ENCODE data around the gene MEPCE.

MEPCE gene

DNA sequence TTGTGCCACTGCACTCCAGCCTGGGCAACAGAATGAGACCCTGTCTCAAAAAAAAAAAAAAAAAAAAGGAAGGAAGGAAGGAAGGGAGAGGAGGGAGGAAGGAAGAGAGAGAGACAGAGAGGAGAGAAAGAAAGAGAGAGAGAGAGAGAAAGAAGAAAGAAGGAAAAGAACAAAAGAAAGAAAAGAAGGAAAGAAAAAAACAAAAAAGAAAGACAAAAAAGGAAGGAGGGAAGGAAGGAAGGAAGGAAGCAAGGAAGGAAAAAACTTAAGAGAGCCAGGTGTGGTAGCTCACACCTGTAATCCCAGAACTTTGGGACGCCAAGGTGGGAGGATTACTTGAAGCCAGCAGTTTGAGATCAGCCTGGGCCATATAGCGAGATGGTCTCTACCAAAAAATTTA lies 35.2 kb downstream of the MEPCE start:
- DNase-seq (ENCODE audit: low read depth), result no peak

DNA sequence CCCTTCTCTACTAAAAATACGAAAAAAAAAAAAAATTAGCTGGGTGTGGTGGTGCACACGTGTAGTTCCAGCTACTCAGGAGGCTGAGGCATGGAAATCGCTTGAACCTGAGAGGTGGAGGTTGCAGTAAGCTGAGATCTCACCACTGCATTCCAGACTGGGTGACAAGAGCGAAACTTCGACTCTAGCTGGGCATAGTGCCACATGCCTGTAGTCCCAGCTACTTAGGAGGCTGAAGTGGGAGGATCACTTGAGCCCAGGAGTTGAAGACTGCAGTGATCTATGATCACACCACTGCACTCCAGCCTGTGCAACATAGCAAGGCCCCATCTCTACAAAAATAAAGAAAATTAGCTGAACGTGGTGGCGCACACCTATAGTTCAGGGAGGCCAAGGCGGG lies 35.7 kb downstream of the MEPCE start:
- no peak for DNase-seq (ENCODE audit: low read depth)

DNA sequence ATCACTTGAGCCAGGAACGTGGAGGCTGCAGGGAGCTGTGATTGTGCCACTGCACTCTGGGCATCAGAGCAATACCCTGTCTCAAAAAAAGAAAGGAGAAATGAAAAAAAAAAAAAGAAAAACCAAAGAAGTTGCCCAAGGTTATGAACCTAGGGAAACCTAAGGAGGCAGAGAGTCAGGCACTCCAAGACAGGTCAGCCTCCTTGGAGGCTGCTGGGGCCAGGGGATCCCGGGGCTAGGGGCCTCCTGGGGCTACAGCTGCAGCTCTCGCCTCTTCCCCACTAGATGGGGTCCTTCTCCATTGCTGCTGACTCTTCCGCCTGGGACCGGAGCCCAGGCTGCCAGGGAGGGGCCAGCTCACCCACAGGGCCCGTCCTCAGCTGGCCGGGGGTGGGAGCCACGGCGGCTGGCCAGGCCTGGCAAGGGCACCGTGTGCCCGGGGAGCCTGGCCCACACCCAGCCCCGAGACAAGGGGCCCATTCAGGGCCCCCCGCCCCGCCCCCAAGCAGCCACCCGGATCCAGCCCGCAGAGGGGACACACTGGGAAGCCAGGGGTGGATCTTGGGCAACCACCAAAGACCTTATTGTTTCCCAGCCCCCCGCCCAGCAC lies 36.2 kb downstream of the MEPCE start:
- peak; percentile 70 for DNase-seq (ENCODE audit: low read depth)

DNA sequence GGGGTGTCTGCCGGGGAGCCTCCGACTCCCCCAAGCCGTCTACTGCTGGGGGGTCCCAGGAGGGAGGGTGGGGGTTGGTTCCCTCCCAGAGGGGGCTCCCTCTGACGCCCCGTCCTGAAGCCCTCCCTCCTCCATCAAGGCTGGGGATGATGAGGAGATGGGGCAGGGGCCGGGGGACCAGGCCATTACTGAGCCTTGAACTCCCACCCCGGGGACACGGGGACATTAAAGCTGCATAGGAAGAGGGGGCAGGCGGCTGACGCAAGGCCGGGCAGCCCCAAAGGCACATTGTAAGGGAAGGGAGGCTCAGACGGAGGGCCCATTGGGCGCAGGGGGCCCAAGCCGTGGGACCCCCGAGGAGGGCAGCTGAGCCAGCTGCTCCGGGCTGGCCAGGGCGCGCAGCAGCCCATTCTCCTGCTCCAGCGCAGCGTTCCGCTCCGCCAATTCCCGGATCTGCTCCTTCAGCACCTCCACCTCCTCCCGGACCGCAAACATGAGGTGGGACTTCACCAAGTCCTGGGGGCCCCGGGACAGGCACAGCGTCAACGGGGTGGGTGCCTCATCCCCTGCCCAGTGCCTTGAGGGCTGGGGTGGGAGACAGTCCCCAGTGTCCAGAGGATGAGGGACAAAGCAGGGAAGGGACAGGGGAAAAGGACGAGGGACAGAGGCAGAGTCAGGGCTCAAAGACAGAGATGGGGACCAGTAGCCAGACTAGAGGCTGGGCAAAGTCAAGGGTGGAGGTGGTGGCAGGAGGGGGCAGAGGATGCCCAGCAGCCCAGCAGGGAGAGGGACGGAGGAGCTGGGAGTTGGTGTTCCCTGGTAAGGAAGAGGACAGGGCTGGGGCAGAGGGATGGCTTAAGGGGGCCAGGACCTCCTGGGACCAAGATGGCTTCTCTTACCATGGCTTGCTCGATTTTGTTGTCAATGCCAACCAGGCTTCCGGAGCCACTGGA lies 37.3 kb downstream of the MEPCE start:
- no peak for DNase-seq (ENCODE audit: low read depth)

DNA sequence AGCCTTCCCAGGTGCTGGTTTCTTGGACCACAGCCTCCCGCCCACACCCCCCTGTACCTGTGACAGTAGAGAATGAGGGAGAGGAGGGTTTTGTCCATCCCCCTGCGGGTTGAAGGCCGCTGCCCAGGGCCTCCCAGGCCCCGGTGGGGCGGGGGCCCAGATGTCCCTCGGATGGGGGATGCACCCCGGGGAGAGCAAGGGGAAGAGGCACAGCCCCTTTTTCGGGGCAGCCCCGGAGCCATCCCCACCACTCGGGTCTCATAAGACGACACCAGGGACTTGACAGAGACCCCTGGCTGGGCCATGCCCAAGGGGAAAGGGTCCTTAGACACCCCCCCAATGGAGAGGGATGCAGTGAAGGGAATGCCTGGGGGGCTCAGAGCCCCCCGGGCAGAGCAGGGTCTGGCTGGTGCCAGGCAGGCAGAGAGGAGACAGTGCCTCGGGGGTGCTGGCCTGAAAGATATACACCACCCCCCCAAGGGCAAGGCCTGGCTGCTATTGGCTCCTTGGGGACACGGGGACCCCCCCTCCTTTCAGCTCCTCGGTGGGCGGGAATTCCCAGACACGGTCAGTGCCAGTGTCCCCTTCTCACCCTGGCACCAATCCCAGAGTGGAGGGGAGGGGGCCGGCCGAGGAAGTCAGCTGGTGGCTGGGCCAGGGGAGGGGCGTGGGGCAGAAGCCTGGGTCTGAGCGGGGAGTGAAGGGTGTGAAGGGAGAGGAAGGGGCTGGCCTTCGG lies 38.2 kb downstream of the MEPCE start:
- DNase-seq (ENCODE audit: low read depth), result no peak

DNA sequence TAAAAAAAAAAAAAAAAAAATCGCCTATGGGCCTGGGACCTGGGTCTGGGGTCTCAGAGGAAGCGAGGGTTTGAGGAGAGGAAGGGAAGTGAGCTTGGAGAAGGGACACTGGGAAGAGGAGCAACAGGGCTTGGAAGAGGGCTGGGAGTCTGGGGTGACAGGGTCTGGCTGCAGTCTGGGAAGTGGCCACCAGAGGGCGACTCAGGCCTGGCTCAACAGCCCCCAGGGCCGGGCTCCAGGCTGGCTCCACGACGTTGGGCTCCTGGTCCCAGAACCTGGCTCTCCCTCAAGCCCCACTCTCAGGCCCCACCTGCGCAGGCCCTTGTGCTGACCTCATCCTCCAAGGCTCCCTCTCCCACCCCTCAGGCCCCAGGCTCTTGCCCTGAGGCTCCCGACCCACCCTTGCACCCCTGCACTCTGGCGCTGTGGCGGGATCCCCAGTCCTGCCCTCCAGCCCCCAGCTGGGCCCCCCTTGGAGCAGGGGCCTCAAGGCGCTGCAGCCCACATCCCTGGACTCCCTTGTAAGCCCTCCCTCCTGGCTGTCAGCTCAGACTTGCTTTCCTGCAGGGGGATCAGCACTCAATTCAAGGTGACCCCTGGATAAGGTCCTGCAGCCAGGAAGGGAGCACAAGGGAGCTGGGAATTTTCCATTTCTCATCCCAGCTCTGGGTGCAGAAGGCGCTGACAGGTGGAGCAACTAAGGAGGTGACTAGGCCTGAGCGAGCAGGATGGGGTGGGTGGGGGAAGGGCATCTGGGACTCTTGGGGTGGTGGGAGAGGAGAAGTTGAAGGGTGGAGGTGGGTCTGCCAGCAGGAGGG lies 39.8 kb downstream of the MEPCE start:
- peak; percentile 52 for DNase-seq (ENCODE audit: low read depth)

DNA sequence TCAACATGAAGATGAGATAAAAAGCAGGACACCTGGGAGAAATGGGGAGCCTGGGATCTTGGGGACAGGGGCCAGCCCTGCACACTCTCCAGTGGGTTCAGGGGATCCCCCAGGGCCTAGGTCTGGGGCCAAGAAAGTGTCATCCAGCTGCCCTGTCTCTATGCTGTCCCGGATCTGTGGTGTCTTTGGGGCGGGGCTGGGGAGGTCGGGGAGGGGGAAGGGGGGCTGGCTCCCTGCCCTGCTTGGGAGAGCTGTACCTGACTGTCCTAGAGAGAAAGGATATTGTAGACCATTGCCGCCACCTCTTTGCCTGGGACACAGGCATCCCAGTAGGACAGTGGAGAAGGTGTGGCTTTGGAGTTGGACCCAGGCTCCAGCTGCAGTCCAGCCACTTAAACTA lies 41.4 kb downstream of the MEPCE start:
- DNase-seq (ENCODE audit: low read depth), result no peak

DNA sequence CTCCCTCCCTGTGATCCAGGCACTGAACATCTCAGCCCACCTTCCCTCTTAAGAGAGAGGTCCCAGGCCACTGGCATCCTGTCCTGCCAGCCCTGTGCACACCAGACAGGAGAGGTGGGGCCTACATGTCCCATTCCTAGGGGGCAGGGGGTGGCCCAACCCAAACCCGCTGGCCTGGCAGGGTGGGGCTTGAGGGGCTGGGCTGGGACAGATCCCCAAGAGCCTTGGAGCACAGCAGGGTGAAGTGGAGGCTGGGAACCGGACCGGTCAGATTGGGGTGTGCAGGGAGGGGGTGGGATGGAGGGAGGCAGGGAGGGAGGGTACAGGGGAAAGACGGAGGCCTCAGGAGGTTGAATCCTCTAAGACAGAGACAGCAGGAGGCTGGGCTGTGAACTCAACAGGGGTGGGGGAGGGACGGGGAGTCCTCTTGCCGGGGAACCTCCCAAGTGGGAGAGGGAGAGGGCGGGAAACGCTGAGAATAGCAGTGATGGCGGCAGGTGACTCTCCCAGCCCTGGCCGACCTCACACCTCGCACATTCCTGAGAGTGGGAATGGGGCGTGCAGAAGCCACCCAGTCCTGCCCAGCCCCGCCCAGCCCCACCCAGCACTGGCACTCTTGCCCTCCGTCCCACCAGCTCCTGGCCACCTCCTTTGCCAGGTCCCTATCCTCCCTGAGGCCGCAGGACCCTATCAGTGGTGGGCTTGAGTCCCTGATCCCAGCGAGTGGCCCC lies 42.7 kb downstream of the MEPCE start:
- DNase-seq (ENCODE audit: low read depth), result no peak

DNA sequence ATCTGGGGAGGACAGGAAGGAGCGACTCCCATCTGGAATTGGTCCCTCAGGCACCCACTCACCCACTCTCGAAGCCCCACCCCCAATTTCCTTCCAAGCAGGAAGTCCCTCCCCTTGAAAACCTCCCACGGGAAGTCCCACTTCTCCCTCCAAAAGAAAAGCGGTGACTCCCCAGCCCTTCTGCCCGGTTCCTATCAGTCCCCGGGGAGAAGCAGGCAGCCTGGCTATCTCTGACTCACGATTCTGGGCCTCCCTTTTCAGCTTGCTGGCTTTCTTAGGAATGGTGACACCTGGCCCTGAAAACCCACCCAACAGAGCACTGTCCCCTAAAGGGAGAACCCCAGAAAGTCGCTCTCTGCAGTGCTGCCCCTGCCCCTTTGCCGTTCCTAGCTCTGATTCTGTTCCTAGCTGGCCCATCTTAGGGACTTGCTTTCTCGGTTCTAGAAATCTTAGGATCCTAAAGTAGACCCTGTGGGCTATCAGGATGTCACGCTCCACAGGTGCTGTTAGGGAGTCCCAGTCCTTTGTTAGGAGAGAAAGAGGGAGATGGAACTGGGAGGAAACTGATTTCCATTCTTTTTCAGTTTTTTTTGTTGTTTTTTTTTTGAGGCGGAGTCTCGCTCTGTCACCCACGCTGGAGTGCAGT lies 43.3 kb downstream of the MEPCE start:
- peak; percentile 52 for DNase-seq (ENCODE audit: low read depth)

DNA sequence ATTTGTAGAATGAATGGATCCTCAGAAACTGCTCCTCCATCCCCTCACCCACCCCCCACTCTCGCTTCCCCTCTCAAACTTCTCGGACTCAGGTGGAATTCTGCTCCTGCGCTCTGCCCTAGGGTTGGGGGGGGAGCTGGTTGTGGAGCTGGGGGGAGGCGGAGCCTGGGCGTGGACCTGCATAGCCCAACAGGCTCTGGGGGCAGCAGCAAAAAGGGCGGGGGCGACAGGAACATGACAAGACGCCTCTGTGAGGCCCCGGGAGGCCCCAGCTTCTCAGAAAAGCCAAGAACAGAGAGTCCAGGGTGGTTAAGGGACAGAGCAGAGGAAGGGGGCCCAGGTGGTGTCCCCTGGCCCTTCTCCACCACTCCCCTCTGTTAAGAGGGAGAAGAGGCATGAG lies 45.9 kb downstream of the MEPCE start:
- no peak for DNase-seq (ENCODE audit: low read depth)

DNA sequence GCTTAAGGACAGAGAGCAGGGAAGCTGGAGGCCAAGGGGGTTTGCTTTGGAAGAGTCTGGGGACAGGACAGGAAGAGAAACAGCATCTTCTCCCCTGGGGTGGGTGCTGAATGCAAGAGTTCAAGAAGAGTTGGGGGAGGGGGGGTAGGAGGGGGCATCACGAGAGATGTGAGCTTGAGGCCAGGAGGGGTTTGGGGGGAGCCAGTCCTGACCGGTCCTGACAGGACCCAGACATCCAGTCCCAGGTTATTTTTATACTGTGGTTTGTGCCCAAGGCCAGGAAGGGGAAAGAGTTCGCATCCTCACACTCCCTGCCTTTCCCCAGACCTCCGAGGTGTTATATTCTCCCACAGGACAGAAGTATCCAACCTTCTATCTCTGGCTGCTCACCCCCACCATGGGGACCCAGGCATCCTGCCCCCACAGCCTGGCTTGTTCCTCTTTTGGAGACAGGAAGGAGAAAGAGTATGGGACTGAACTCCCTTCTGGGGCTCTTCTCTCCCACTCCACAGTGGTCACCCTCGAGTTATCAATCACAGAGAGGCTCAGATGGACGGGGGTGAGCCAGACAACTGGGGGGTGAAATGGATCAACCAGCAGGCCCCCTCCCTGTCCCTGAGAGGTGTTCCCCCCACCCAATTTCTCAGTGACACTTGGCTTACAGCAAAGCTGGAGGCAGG lies 46.6 kb downstream of the MEPCE start:
- no peak for DNase-seq (ENCODE audit: low read depth)

DNA sequence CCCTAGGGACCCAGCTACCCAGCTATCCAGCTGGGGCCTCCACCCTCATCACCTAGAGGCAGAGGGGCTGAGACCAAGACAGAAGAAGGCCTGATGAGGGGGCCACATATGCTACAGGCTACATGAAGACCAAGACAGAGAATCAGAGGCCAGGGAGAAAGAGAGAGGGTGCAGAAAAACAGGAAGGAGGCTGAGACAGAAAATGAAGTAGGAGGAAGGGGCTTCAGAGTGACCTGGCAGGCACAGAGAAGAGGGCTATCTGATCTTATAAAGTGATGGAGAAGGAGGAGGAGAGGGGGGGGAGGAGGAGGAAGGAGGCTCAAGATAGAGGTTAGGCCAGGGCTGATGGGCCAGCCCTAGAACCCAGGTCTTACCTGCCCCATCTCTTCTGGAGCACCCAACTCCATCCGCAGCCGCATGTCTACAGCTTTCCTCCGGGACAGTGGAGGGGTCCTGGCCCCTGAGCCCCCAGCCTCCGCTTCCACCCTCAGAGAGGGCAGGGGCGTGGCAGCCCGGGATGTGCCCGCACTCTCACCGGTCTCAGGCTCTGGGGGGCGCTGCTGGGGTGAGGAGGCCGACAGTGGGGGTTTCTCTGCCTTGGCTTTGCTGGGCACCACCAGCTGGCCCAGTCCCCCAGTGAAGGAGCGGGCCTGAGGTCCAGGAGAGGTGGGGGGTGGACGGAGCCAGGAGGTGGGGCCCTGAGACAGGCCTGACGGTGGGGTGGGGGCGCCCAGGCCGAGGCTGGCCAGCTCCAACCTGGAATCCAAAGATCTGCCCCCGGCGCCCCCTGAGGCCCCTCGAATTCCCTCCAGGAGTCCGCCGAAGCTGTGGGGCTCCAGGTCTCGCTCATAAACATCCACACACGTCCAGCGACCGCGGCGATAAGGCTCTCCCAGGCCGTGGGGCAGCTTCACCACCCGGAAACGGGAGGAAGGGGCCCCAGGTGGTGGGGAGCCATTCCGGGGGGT lies 47.6 kb downstream of the MEPCE start:
- no peak for DNase-seq (ENCODE audit: low read depth)

DNA sequence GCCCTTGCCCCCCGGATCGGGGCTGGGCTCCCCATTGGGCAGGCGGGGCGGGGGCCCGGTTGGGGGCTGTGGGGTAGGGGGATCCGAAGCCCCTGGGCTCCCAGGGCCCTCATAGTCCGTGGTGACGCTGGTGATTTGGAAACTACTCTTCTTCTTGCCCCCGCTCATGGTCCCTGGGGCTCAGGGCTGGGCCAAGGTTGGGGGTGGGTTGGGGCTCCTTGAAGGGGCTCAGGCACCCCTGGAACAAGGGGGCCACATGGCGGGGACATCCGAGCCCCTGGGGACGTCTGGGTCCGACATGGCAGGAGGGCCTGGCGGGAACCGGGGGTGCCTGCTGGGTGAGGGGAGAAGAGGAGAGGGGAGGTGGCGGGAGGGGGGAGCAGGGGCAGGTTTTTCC lies 48.2 kb downstream of the MEPCE start:
- no peak for DNase-seq (ENCODE audit: low read depth)

DNA sequence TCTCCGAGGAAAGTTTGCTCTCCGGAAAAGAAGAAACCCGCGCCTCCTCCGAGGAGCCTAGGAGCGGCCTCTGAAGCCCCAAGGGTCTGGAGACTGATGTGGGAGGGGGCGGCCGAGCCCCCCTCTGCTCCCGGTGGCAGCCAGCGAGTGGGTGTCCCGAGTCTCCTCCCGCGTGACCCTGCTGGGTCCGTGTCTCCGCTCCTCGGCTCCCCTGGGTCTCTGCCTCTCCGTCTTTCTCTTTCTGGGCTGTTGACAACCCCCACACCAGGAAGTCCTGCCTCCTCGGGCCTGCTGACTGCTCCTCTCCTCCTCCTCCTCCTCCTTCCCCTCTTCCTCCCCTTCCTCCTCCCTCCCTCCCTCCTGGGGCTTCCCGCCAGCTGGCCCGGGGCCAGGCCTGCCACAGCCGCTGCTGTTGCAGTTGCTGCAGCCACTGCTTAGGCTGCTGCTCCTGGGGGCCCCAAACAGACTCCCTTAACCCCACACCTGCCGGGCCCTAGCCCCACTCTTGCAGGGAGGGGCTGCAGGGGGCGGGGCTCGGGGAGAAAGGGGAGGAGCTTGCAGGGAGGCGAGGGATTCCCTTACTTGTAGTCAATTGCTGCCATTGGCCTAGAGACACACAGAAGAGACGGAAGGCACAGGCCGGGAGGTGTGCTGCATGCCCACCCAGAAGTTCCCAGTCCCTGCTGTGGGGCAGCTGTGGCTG lies 49.5 kb downstream of the MEPCE start, which contains the start of gene TSC22D4:
Gene TSC22D4, minus strand, starts transcription at position 257 of the 703 bp plus-strand sequence. CDS start 1,176 bp downstream, outside the sequence.
- peak; percentile 96 for DNase-seq (ENCODE audit: low read depth)

DNA sequence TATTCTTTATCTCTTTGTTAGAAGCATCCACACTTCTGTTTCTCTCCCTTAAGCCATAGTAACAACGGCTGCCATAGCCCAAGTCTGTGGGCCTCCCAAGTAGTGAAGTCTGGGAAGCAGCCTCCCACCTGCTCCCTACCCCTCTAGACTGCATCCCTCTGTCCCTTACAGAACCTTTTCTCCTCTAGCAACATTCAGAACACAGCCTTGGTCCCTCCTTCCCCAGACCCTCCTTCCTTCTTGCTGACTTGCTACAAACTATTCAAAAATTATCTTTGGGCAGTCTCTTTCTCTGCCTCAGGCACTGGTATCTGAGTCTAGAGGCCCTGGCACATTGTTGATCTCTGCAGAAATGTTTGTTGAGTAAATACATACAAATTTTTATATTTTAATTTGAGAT lies 51.8 kb downstream of the MEPCE start:
- no peak for DNase-seq (ENCODE audit: low read depth)

DNA sequence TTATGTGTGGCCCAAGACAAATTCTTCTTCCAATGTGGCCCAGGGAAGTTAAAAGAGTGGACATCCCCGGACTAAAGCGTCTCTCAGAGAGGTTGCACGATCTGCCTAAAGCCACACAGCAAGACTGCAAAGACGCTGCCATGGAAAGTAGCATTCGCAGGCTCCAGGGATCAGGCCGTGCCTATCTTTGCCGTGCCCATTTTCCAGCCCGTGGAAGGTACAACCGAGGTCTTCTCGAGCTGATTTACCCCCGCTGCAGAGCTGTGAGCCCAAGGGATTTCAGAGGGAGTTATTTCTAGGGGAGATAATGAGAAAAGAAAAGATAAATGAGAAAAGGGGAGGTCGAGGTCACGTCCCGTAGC lies 53.1 kb downstream of the MEPCE start:
- no peak for DNase-seq (ENCODE audit: low read depth)

DNA sequence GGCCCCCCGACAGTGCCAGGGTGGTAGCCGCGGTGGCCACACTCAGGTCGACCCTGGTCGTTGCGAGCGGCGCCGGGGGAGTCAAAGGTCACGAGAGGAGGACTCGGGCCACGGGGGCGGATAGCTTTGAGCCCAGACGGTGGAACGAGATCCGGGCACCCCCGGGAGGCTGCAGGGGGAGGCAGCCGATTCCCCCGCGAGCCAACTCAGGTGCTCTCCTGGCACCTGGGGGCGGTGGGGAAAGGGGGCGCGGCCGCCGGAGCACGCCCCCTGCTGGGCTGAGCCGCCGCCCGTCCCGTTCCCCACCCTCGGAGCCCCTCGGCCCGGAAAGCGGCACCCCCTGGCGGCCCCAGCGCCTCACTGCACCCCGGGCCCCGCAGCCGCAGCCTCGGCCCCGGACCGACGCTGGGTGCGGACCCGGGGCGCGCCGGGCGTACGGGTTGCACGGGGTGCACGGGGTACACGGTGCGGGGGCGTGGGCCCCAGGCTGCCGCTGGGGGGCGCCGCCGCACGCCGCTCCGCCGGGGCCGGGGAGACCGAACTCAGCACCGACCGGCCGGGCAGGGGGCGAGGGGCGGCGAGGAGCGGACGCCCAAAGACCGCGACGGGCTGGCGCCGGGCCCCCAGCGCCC lies 53.6 kb downstream of the MEPCE start:
- DNase-seq (ENCODE audit: low read depth), result peak; percentile 38

Measured in amniotic epithelial cell (primary cell).